Activated CD4-positive, alpha-beta memory T cell treated with anti-CD3 and anti-CD28 coated beads for 36 hours (primary cell): ENCODE measurements around the gene MTOR. TPM values are rescaled to one million over a fixed set of nuclear protein-coding genes. Genes with fewer than 3 reads are reported as not detected.

Experiments
- CTCF ChIA-PET: fragments of 350-600 bp; sonication (Branson Sonifier 250); formaldehyde crosslinking; loops from one replicate; lab custom pipeline; 2021; ENCODE audit warnings: antibody characterized with exemption, inconsistent platforms; lab: Charles Lee
- POLR2A ChIA-PET: fragments of 350-600 bp; sonication (Branson Sonifier 250); formaldehyde crosslinking; loops from one replicate; lab custom pipeline; 2021; ENCODE audit warnings: antibody characterized with exemption; lab: Charles Lee
- DNase-seq: peaks from one replicate; pipeline ENCODE4 v3.0.0-alpha.2; 2020
- H3K27ac Mint-ChIP-seq: one replicate; pipeline ENCODE4 v1.8.0; 2021; ENCODE audit warnings: mixed read lengths
- H3K27me3 Mint-ChIP-seq: one replicate; pipeline ENCODE4 v1.8.0; 2021; ENCODE audit warnings: mixed read lengths
- H3K36me3 Mint-ChIP-seq: one replicate; pipeline ENCODE4 v1.8.0; 2021; ENCODE audit warnings: mixed read lengths
- H3K4me1 Mint-ChIP-seq: one replicate; pipeline ENCODE4 v1.8.0; 2021; ENCODE audit warnings: low read depth, mixed read lengths
- H3K4me3 Mint-ChIP-seq: one replicate; pipeline ENCODE4 v1.8.0; 2021; ENCODE audit warnings: mild to moderate bottlenecking, mixed read lengths
- H3K9me3 Mint-ChIP-seq: one replicate; pipeline ENCODE4 v1.8.0; 2021; ENCODE audit warnings: mixed read lengths
- intact Hi-C: fragments of 100-400 bp; cut with micrococcal nuclease; formaldehyde crosslinking; loops from one replicate; pipeline ENCODE4 v1.15.1; 2023
- total RNA-seq, 2 experiments: library from RNA; stranded (reverse); gene quantifications; one replicate each; pipeline ENCODE4 v1.2.3, GENCODE V29; 2021

MTOR gene
- total RNA-seq, 2 experiments from 2014 or later, result 35.8 to 39.4 TPM

DNA sequence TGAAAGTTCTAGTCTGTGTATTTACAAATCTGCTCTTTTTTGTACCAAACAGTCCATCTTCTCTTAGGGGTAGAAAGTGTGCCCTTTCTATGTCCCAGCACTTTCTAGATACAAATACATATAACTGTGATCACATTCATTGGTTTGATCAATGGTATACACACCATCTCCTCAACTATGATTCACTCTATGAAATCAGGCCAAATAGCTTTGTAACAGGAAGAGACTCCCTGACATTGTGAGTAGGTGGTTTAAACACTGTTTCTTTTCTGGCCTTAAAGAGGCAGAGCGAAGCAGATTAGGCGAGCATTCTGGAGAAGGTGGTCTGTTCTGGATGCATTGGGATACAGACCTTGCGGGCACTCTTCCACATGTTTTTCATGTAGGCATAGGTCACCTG is 123.4 kb downstream of the MTOR start:
- Mint-ChIP-seq H3K27me3 (no peaks in the 10 kb centered on the region), H3K4me3 (no peak overlapping the region), H3K4me1 (peaks cover 9% of the 10 kb centered on the region), H3K36me3 (peaks cover 23% of the 10 kb centered on the region), H3K9me3 (no peaks in the 10 kb centered on the region), H3K27ac (no peak overlapping the region)
- DNase-seq, result no peak
- POLR2A ChIA-PET, result no interaction called here
- CTCF ChIA-PET, result no interaction called here
- intact Hi-C loops, result no loop called here

DNA sequence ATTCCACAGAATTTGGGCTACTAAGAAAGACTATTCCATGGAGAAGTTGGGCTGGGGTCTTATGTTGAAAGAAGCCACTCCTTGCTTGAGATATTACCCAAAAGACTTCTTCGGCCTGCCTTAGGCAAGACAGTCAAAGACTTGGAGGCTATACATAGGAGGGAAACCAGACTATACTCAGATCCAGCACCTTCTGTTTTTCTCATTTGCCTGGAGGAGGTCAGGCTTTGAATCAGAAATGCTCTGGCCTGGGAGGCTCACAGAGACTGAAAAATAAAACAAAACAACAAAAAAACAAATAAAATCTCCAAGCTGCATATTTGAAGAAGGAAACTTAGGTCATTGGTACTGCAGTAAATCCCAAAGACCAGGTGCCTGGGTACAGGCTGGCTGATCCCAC is 124.3 kb downstream of the MTOR start:
- Mint-ChIP-seq H3K4me1 (peaks cover under 1% of the 10 kb centered on the region), H3K27ac (no peak overlapping the region), H3K27me3 (no peaks in the 10 kb centered on the region), H3K9me3 (no peaks in the 10 kb centered on the region), H3K4me3 (no peak overlapping the region), H3K36me3 (peaks cover 18% of the 10 kb centered on the region)
- DNase-seq, result no peak
- ChIA-PET POLR2A (no interaction called here), CTCF (no interaction called here)
- intact Hi-C loops, result no loop called here

DNA sequence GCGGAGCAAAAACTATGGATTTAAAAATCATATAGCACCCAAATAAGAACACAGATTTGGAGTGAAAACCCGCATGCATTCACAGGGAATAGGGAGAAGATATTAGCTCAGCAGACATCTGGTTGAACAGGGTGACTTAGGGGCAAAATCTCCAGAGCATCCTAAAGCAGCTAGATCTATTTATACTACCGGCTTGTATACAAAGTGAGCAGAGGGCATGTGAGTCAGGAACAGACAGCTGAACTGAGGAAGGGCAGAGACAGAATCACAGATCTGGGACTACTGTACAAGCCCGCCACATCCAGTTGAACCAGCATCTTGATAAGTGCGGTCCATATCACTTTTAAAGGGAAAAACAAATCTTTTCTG is 127.5 kb downstream of the MTOR start:
- H3K9me3 Mint-ChIP-seq, result no peaks in the 10 kb centered on the region
- intact Hi-C loops, result no loop called here
- H3K4me3 Mint-ChIP-seq, result no peak overlapping the region
- ChIA-PET POLR2A (no interaction called here), CTCF (no interaction called here)
- peaks cover 27% of the 10 kb centered on the region for H3K36me3 Mint-ChIP-seq
- no peaks in the 10 kb centered on the region for H3K27me3 Mint-ChIP-seq
- H3K27ac Mint-ChIP-seq, result no peak overlapping the region
- DNase-seq, result no peak
- H3K4me1 Mint-ChIP-seq, result no peaks in the 10 kb centered on the region

DNA sequence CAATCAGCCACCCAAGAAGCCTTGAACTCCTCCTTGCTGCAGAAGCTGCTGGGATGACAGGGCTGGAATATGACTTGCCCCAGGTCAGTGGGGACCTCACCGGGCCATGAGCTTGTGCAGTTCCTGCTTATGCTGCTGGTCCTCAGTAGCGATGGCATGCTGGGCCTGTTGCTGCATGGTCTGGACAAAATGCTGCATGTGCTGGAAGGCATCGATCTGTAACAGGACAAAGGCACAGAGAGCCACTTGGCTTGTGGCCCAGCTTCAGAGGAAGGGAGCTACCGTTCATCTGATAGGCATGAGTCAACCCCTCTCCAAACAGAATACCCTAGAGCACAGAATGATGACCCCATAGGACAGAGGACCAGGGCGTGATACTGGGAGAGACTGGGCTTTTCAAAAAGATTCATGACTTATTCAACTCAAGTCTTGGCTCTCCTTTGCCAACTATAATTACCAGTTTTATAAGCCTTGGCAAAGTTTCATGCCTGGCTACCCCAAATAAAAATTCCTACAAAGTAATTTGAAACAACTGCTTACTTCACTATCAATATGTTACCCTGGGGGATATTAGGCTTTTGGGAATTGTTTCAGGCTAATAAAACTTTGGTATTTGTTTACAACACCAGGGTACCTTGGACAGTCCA is 128.0 kb downstream of the MTOR start:
- H3K9me3 Mint-ChIP-seq, result no peaks in the 10 kb centered on the region
- DNase-seq, result no peak
- intact Hi-C loops, result no loop called here
- no peaks in the 10 kb centered on the region for H3K27me3 Mint-ChIP-seq
- no peak overlapping the region for H3K4me3 Mint-ChIP-seq
- peaks cover 32% of the 10 kb centered on the region for H3K36me3 Mint-ChIP-seq
- ChIA-PET CTCF (no interaction called here), POLR2A (no interaction called here)
- H3K27ac Mint-ChIP-seq, result no peak overlapping the region
- H3K4me1 Mint-ChIP-seq, result no peaks in the 10 kb centered on the region

DNA sequence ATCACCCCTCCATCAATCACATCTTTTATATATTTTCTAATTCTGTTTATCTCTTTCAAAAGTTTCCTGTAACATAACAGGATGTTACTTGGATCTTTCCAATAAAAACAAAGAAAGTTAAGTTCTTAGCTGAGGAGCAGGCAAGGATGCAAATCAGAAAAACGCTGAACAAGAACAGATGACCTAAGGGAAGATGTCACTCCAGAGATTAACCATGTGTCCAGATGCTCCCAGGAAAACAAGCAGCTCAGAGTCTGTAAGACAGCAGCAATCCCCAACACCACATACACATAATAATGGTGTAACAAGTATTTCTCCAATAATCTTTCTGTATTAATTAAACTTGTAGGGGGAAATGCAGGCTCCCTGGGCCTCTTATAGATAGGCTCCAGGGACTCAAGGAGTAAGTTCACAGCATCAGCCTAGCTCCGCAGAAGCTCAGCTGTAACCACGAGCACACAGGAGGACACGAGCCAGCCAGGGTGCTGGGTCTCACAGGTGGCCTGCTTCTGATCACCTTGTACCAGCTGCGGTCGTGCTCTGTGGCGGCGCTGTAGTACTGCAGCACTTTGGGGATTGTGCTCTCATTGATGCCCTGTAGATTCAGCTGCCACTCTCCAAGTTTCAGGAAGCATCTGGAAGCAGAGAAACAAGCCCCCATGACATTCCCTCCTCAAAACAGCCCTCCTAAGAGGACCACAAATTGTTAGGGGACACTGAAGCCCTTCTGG is 129.6 kb downstream of the MTOR start:
- POLR2A ChIA-PET, result no interaction called here
- Mint-ChIP-seq H3K27me3 (no peaks in the 10 kb centered on the region), H3K4me3 (no peak overlapping the region), H3K27ac (no peak overlapping the region), H3K9me3 (no peaks in the 10 kb centered on the region), H3K4me1 (no peaks in the 10 kb centered on the region), H3K36me3 (peaks cover 36% of the 10 kb centered on the region)
- intact Hi-C loops, result no loop called here
- CTCF ChIA-PET, result no interaction called here
- no peak for DNase-seq

DNA sequence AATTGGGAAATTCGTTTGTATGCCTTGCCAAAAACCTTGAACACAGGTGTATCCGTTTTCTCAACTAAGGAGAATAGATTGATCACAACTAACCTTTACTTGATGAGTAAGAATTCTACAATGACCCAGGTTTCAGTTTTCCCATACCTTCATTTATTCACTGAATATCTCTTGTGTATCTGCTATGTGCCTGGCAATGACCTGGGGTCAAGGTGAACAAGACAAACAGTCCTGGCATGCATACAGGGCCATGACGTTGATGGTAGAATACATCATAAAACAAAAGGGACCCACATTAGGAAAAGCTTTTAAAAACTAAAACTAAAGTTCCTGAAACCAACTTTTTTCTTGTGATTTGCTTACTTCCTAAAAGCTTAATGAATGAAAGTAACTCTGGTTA is 130.5 kb downstream of the MTOR start:
- Mint-ChIP-seq H3K27ac (no peak overlapping the region), H3K4me3 (no peak overlapping the region), H3K9me3 (no peaks in the 10 kb centered on the region), H3K36me3 (peaks cover 42% of the 10 kb centered on the region), H3K4me1 (no peaks in the 10 kb centered on the region), H3K27me3 (no peaks in the 10 kb centered on the region)
- intact Hi-C loops, result no loop called here
- CTCF ChIA-PET, result interaction anchor here (1.5 kb wide), 1 partner anchor 94 kb away, joined by 5 read pairs; no protein-coding TSS in a partner anchor
- DNase-seq, result no peak
- POLR2A ChIA-PET, result no interaction called here

DNA sequence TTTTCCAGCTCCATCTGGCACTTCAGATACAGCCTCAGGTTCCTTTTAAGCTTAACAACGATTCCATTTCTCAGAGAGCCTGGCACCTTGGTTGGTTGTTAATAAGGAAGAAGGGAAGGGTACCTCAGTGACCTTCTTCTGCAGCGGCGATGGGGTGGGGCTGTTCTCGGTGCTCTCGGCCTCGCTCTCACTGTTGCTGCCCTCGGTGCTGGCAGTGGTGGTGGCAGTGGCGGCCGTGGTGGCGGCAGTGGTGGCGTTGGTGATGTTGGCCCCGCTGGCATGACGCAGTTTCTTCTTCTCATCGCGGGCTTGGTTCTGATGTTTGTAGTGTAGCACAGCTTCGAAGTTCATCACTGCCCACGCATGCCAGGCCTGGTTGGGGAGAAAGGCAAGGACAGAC is 131.9 kb downstream of the MTOR start:
- Mint-ChIP-seq H3K27me3 (no peaks in the 10 kb centered on the region), H3K4me3 (no peak overlapping the region), H3K36me3 (peaks cover 44% of the 10 kb centered on the region), H3K9me3 (no peaks in the 10 kb centered on the region), H3K27ac (no peak overlapping the region), H3K4me1 (no peaks in the 10 kb centered on the region)
- ChIA-PET POLR2A (no interaction called here), CTCF (interaction anchor here (1.5 kb wide), 1 partner anchor 93 kb away, joined by 5 read pairs; no protein-coding TSS in a partner anchor)
- intact Hi-C loops, result no loop called here
- DNase-seq, result no peak

DNA sequence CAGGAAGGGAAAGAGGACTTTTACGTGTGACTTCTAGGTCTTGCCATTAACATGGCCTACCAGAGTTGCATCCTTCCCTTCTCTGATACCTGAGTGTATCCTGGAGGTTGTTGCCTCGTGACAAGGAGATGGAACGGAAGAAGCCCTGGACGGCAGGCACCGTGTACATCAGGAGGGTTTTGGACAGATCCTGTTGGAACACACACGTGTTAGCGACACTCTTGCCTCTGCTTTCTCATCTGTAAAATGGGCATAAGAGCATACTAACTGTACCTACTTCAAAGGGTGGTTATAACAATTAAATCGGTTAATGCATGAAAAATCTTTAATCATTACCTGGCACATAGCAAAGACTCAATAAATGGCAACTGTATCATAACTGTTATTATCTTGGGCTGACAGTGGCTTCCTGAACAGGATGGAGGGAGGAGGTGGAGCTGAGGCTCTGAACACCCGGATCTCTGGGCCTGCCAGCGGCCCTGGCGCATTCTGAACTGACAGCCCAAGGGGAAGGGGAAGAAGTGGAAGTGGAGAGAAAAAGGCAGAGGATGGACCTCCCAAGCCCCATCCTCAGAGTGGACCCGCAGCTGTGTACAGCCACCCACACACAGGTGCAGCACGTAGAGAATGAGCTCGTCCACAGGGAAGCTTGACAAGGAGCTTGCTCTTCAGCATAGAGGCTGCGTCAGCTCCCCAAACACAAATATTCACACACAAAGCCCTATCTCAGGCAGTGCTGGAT is 132.5 kb downstream of the MTOR start:
- H3K4me3 Mint-ChIP-seq, result no peak overlapping the region
- peaks cover 45% of the 10 kb centered on the region for H3K36me3 Mint-ChIP-seq
- no peaks in the 10 kb centered on the region for H3K4me1 Mint-ChIP-seq
- ChIA-PET POLR2A (no interaction called here), CTCF (interaction anchor here (1.5 kb wide), 1 partner anchor 92 kb away, joined by 5 read pairs; no protein-coding TSS in a partner anchor)
- H3K9me3 Mint-ChIP-seq, result no peaks in the 10 kb centered on the region
- DNase-seq, result no peak
- H3K27me3 Mint-ChIP-seq, result no peaks in the 10 kb centered on the region
- no peak overlapping the region for H3K27ac Mint-ChIP-seq
- intact Hi-C loops, result no loop called here

DNA sequence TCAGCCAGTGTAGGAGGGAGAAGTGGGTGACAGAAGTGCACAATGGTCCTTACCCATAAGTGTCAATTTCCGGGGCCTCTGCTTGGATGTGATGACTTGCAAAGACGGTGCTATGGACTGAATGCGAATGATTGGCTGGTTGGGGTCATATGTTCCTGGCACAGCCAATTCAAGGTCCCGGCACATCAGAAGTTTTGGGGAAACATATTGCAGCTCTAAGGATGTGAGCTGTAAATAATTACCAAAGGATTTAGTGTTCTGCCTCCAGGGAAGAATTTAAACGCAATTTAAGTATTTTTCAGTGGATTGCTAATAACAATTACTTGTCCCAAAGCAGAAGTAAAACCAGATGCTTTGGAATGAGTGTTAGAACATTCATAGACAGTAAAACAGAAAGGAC is 135.8 kb downstream of the MTOR start:
- Mint-ChIP-seq H3K36me3 (peaks cover 44% of the 10 kb centered on the region), H3K27me3 (no peaks in the 10 kb centered on the region), H3K9me3 (no peaks in the 10 kb centered on the region), H3K4me3 (no peak overlapping the region), H3K4me1 (no peaks in the 10 kb centered on the region), H3K27ac (no peak overlapping the region)
- intact Hi-C loops, result no loop called here
- no peak for DNase-seq
- CTCF ChIA-PET, result no interaction called here
- POLR2A ChIA-PET, result no interaction called here

DNA sequence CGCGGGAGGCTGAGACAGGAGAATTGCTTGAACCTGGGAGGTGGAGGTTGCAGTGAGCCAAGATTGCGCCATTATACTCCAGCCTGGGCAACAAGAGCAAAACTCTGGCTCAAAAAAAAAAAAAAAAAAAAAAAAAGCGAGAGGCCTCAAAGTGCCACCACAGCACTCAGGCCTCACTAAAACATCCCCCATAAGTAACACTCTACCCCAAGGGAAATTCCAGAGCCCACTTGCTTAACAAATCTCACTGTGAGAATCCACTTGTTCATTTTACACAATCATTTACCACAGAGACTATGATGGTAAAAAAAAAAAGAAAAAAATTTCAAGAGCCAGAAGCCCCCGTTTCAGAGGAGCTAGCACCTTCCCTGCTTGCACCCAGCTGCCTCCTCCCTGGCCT is 136.4 kb downstream of the MTOR start:
- no peak for DNase-seq
- POLR2A ChIA-PET, result no interaction called here

DNA sequence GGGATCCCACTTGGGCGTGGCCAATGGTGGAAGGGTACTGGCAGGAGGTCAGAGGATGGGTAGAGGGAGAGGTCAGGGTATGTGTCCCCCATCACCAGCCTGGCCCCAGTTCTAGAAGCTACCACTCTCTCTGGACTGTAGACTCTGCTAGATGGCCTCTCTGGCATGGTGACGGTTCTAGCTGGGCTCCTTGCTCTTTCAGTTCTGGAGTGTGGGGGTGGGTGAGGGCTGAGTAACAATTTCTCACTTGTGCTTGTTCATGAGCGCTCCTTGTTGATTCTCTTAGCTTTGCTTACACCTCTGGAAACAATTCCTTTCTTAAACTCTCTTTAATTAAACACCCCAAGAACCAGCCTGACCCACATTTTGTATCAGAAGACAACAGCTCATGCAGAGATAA is 137.4 kb downstream of the MTOR start:
- intact Hi-C loops, result no loop called here
- Mint-ChIP-seq H3K36me3 (peaks cover 46% of the 10 kb centered on the region), H3K9me3 (no peaks in the 10 kb centered on the region), H3K27ac (no peak overlapping the region), H3K4me1 (no peaks in the 10 kb centered on the region), H3K27me3 (no peaks in the 10 kb centered on the region), H3K4me3 (no peak overlapping the region)
- no peak for DNase-seq
- ChIA-PET POLR2A (interaction anchor here (1.2 kb wide), 1 partner anchor 49 kb away, joined by 3 read pairs; no protein-coding TSS in a partner anchor), CTCF (interaction anchor here (0.6 to 0.7 kb wide), 2 partner anchors 29 to 516 kb away, joined by 3 read pairs; no protein-coding TSS in a partner anchor)

More for the DNA sequence above, 136.4 kb downstream of the MTOR start:
- CTCF ChIA-PET, result no interaction called here
- Mint-ChIP-seq H3K36me3 (peaks cover 47% of the 10 kb centered on the region), H3K27me3 (no peaks in the 10 kb centered on the region), H3K4me3 (no peak overlapping the region), H3K4me1 (no peaks in the 10 kb centered on the region), H3K9me3 (no peaks in the 10 kb centered on the region), H3K27ac (no peak overlapping the region)
- intact Hi-C loops, result no loop called here

DNA sequence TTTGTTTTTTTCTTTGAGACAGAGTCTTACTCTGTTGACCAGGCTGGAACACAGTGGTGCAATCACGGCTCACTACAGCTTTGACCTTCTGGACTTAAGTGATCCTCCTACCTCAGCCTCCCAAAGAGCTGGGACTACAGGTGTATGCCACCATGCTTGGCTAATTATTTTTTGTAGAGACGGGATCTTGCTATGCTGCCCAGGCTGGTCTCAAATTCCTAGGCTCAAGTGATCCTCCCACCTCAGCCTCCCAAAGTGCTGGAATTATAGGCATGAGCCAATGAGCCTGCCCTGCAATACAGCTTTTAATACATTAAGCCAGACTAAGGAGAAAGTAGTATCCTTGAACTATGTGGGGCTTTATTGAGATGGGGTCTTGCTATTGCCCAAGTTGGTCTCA is 146.0 kb downstream of the MTOR start:
- DNase-seq, result no peak
- Mint-ChIP-seq H3K27me3 (no peaks in the 10 kb centered on the region), H3K36me3 (peaks cover 25% of the 10 kb centered on the region), H3K27ac (no peak overlapping the region), H3K4me1 (no peaks in the 10 kb centered on the region), H3K4me3 (no peak overlapping the region), H3K9me3 (no peaks in the 10 kb centered on the region)
- CTCF ChIA-PET, result interaction anchor here (3.0 kb wide), 1 partner anchor 79 kb away, joined by 10 read pairs; no protein-coding TSS in a partner anchor
- intact Hi-C loops, result no loop called here
- POLR2A ChIA-PET, result no interaction called here
